Mesodermal cell (in vitro differentiated cells): ENCODE results near the gene PTF1A.

ENCODE experiments used
- H3K27ac ChIP-seq: 2 replicates; pipeline ENCODE4 v1.7.0; 2013; ENCODE audit warnings: mild to moderate bottlenecking, low read depth, low read length, moderate library complexity; ENCODE audit not compliant: severe bottlenecking
- H3K36me3 ChIP-seq: 2 replicates; pipeline ENCODE4 v1.7.1; 2013; ENCODE audit warnings: mild to moderate bottlenecking, low read length, moderate library complexity; ENCODE audit not compliant: control insufficient read depth, insufficient read depth
- H3K4me1 ChIP-seq: one replicate; pipeline ENCODE4 v1.7.1; 2013; ENCODE audit warnings: mild to moderate bottlenecking, low read length; ENCODE audit not compliant: insufficient read depth, control insufficient read depth, poor library complexity, severe bottlenecking
- H3K4me3 ChIP-seq: 2 replicates; pipeline ENCODE4 v1.7.0; 2013; ENCODE audit warnings: low read length, control low read depth, mild to moderate bottlenecking; ENCODE audit not compliant: insufficient read depth, poor library complexity, severe bottlenecking; ENCODE audit errors: extremely low read depth
- H3K9me3 ChIP-seq: 2 replicates; pipeline ENCODE4 v1.7.1; 2013; ENCODE audit warnings: mild to moderate bottlenecking, low read length, moderate library complexity; ENCODE audit not compliant: control insufficient read depth
- WGBS, 2 experiments: methylation state at CpG; one replicate each; pipeline ENCODE4 v1.1.5; 2013; ENCODE audit warnings: missing lambda C conversion rate in 2 of 2; ENCODE audit not compliant: insufficient coverage in 2 of 2; 5-methylcytosine and 5-hydroxymethylcytosine counted together

PTF1A gene

DNA sequence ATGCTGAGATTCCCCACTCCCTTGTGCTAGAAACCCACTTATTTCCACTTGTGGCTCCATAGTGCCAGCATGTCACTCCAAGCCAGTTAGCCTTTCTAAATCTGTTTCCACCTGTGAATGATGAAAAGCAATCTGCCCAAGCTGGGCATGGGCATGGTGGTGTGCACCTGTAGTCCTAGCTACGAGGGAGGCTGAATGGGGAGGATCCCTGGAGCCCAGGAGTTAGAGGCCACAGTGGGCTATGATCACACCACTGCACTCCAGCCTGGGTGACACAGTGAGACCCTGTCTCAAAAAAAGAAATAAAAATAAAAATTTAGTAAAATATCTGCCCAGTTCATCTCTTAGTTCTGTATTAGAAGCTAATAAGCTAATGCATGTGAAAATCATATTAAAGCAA, 5.0 kb upstream of the PTF1A start:
- Histone ChIP-seq H3K36me3 (no peaks in the 10 kb centered on the region), H3K27ac (no peak overlapping the region), H3K4me3 (no peak overlapping the region), H3K9me3 (no peaks in the 10 kb centered on the region), H3K4me1 (peaks cover 2% of the 10 kb centered on the region)
- WGBS, 2 experiments, result 80% methylated on average over 1 of the region's 1 CpG; no CpG with 5 or more reads in 1 of the 2 experiments

DNA sequence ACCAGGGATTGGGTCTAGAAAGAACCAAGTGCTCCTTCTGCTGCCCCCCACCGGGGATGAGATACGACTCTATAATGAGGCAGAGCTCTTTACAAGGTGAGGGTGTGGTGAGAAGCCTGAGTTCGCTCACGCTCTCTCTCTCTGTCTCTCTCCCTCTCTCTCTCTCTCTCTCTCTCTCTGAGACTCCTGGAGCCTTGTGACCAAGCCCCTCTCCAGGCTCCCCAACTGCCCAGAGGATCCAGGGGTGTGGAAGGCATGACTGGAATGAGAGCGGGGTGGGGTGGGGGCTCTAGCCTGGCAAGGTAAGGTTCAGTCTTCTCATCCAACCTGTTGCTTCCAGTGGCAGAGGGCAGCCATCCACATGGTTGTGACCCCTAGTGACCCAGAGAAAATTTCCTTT, 3.1 kb upstream of the PTF1A start:
- WGBS, 2 experiments, result no CpG with 5 or more reads among the region's 5 CpGs
- H3K4me3 ChIP-seq, result no peak overlapping the region
- no peaks in the 10 kb centered on the region for H3K36me3 ChIP-seq
- H3K9me3 ChIP-seq, result no peaks in the 10 kb centered on the region
- H3K27ac ChIP-seq, result no peak overlapping the region
- H3K4me1 ChIP-seq, result peaks cover 2% of the 10 kb centered on the region

DNA sequence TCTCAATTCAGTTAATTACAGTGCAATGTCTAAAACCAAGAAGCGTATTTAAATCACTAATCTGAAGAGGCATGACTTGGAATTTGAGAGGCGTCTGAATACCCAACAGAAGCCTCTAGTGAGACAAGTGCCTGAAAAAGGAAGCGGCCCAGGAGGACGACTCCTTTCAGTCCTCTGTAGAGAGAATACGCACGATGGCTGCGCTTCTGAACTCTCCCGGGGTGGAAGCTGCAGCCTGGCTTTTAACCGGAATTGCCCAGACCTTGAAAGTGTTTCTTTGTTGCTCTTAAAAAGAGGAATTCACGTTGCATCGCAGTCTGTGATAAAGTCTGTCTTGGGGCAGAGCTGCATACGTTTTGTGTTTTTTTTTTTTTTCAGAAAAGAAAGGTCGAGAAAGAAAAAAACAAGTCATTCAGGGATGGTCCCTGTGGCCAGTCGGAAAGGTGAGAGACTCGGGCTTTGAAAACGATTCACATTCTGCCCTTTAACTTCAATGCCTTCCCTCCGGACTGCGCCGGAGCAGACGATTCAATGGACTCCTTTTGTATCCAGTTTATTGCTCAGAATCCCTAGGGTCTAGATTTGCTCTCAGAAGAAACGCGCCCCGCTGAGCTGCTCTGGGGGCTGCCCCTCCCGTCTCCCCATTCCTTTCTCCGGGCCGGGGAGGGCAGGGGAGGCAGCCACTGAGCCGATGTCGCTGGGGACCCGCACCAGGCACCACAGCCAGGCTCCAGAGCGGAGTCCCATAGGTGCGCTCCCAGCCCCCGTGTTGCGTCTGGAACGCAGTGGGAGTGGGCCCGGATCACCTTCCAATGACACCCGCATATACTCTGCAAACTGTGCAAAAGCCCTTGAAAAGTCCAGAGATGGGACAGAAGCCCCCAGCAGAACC, 994 bp upstream of the PTF1A start:
- H3K4me1 ChIP-seq, result peaks cover 2% of the 10 kb centered on the region
- 2 to 3% methylated on average over 29 to 32 of the region's 36 CpGs for WGBS, 2 experiments
- H3K27ac ChIP-seq, result no peak overlapping the region
- no peaks in the 10 kb centered on the region for H3K9me3 ChIP-seq
- no peak overlapping the region for H3K4me3 ChIP-seq
- H3K36me3 ChIP-seq, result no peaks in the 10 kb centered on the region

DNA sequence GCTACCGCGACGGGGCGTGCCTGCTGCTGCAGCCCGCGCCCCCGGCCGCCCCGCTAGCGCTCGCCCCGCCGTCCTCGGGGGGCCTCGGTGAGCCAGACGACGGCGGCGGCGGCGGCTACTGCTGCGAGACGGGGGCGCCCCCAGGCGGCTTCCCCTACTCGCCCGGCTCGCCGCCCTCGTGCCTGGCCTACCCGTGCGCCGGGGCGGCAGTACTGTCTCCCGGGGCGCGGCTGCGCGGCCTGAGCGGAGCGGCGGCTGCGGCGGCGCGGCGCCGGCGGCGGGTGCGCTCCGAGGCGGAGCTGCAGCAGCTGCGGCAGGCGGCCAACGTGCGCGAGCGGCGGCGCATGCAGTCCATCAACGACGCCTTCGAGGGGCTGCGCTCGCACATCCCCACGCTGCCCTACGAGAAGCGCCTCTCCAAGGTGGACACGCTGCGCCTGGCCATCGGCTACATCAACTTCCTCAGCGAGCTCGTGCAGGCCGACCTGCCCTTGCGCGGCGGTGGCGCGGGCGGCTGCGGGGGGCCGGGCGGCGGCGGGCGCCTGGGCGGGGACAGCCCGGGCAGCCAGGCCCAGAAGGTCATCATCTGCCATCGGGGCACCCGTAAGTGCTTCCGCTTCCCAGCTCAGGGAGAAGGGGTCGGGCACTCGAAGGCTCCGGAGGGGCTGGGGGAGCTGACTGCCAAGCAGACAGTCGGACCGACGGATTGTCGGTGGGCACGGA, 761 bp downstream of the PTF1A start:
- peaks cover 2% of the 10 kb centered on the region for H3K4me1 ChIP-seq
- H3K27ac ChIP-seq, result no peak overlapping the region
- no peak overlapping the region for H3K4me3 ChIP-seq
- no peaks in the 10 kb centered on the region for H3K9me3 ChIP-seq
- H3K36me3 ChIP-seq, result no peaks in the 10 kb centered on the region
- WGBS, 2 experiments, result 1% methylated on average over 59 to 75 of the region's 100 CpGs

DNA sequence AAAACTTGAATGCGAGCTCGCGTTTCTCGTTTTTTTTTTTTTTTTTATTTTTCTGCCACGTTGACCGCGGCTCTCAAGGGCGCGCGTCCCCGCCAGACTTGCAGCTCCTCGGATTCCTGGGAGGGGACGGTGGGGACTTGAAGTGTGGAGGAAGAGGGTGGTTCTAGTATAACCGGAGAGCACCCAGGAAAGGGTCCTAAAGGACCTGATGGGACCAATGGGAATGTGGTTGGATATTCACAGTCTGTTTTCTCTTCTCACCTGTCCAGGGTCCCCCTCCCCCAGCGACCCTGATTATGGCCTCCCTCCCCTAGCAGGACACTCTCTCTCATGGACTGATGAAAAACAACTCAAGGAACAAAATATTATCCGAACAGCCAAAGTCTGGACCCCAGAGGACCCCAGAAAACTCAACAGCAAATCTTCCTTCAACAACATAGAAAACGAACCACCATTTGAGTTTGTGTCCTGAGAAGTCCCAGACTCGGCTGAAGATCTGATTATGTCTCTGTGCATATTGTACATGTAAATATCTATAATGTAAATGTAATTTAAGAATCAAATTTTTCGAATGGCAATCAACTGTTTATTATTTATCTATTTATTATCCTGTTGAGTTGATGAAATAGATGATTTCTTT, 1.4 kb downstream of the PTF1A start:
- no peaks in the 10 kb centered on the region for H3K9me3 ChIP-seq
- 0 to 7% methylated on average over 1 to 14 of the region's 19 CpGs for WGBS, 2 experiments
- no peak overlapping the region for H3K4me3 ChIP-seq
- H3K4me1 ChIP-seq, result peaks cover 2% of the 10 kb centered on the region
- no peaks in the 10 kb centered on the region for H3K36me3 ChIP-seq
- no peak overlapping the region for H3K27ac ChIP-seq

DNA sequence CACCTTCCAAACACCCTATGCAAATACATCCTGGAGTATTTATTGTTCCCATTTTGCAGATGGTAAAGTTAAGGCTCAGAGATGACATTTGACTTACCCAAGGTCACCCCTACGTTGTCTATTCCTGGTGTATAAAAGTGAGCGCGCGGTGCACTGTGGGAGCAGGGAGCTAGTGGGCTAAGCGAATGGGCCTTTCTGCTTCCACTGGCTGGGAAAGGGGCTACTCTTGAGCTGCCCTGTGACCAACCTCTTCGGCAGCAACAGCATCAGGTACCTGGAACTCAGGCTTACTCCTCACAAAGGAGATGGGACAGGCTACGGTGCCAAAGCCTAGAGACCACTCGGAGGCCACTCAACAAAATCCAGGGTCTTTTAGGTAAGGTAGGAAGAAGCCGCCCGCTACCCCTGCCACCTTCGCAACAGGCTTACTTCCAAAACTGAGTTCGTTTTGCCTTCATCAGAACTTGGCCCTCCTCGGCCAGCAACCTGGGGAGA, 2.4 kb downstream of the PTF1A start:
- Histone ChIP-seq H3K4me1 (peaks cover 2% of the 10 kb centered on the region), H3K9me3 (no peaks in the 10 kb centered on the region), H3K4me3 (no peak overlapping the region), H3K36me3 (no peaks in the 10 kb centered on the region), H3K27ac (no peak overlapping the region)
- WGBS, 2 experiments, result 13 to 28% methylated on average over 10 to 13 of the region's 13 CpGs

DNA sequence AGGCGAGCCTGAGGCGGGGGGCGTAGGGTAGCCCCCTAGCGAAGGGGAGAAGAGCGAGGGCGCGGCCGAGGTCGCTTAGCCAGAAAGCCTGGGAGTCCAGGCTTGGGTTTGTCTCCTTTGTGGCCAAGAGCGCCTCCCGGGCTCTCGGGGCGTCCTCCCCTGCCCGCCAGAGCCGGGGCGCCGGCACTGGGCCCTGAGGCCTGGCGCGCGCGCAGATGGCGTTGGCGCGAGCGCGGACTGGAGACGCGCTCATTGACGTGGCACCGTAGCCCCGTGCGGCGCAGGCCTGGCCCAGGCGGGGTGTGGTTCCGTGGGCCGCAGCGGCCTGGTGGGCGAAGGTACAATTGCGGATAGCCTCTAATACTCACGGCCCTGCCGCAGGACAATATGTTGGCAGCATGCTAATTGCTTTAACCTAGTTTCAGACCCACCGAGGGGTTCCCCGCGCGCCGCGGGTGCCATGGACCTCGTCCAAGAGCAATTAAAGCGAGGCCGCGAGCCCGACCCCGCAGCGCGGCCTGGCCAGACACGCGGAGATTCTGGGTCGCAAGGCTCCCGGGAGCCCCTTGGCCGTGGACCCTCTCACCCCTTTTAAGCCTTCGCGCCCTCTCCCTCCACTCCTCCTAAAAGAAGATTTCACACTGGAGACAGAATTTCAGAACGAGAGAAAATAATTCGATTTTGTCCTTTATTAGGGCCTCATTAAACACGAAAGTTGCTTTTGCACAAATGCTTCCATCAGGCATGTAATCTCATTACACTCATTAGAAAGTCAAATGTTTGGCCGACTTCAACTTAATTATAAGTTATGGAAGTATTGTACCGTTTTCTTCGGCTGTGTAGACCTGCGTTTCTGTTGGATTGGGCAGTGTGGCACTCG, 3.1 kb downstream of the PTF1A start:
- no peak overlapping the region for H3K4me3 ChIP-seq

DNA sequence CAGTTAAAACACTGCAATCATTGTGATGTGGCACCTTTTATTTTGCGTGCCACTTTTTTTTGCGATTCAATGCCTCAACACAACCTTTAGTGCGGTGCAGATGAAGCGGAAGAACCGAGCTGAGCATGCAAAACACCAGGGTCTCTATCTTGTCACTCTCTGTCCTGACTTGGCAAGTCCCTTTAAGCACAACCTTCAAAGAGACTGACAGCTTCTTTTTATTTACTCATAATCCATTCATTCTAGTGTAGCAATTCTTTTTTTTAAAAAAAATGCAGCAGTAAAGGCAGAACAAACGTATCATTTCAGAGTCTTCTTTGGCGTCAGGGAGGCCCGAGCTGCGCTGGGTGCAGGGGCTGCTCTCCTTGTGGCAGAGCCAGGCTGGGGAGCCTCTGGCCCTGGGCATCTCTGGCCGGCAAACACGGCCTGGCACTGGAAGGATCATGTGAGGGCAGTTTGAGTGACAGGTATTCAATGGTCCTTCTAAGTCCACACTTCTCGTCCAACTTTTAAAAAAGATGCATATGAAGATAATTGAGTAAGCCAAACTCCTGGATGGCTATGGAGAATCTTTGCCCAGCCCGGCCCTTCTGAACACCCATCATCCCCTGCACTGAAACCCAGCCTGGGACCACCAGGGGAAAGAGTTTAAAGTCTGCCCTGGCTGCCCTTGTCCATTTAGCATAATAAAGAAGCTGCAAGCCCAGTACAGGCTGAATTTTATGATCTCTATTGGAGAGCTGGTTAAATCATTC, 3.9 kb downstream of the PTF1A start:
- 3 to 5% methylated on average over 9 to 10 of the region's 13 CpGs for WGBS, 2 experiments
- H3K9me3 ChIP-seq, result no peaks in the 10 kb centered on the region
- no peaks in the 10 kb centered on the region for H3K36me3 ChIP-seq
- no peak overlapping the region for H3K4me3 ChIP-seq
- no peak overlapping the region for H3K27ac ChIP-seq
- peaks cover 2% of the 10 kb centered on the region for H3K4me1 ChIP-seq

More for the DNA sequence above, 3.1 kb downstream of the PTF1A start:
- Histone ChIP-seq H3K4me1 (peaks cover 2% of the 10 kb centered on the region), H3K9me3 (no peaks in the 10 kb centered on the region), H3K36me3 (no peaks in the 10 kb centered on the region), H3K27ac (no peak overlapping the region)
- 3 to 4% methylated on average over 63 to 65 of the region's 70 CpGs for WGBS, 2 experiments

DNA sequence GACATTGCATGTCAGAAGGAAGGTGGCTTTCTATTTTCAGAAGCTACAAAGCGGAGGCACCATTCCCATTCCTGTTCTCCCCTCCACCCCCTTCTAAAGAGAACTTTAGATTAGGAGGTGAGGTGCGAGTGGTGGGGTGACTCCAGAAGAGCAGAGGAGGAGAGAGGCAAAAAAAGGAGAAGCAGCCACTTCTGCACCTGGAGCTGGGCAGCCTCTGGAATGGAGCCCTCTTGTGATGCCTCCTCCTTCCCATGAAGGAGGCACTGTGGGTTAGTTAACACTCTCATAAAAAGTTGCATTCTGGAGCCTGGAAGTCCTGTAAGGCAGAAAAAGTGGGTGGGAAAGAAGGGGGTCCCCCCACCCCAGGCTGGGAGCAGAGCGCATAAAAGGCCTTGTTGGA, 4.8 kb downstream of the PTF1A start:
- Histone ChIP-seq H3K4me1 (peaks cover 2% of the 10 kb centered on the region), H3K27ac (no peak overlapping the region), H3K9me3 (no peaks in the 10 kb centered on the region), H3K36me3 (no peaks in the 10 kb centered on the region), H3K4me3 (no peak overlapping the region)
- WGBS, 2 experiments, result 10% methylated on average over 2 of the region's 3 CpGs; no CpG with 5 or more reads in 1 of the 2 experiments
